Neural progenitor cell (in vitro differentiated cells): Measurements from ENCODE around the gene ROM1. TPM values are rescaled to one million over a fixed set of nuclear protein-coding genes. Genes with fewer than 3 reads are reported as not detected.

Experiments
- DNase-seq: peaks from one replicate; pipeline ENCODE4 v3.0.0-alpha.2; 2016; ENCODE audit warnings: low spot score
- H2AFZ ChIP-seq: fragments of 200-600 bp; sonication (generic); replicated peaks from 2 replicates; pipeline ENCODE4 v1.6.1; 2016; ENCODE audit warnings: antibody characterized with exemption
- H3F3A ChIP-seq: fragments of 200-600 bp; sonication (generic); 2 replicates; pipeline ENCODE4 v1.6.1; 2016; ENCODE audit warnings: antibody characterized with exemption, low read depth
- H3K27ac ChIP-seq: fragments of 200-600 bp; sonication (generic); 2 replicates; pipeline ENCODE4 v1.5.1; 2016; ENCODE audit warnings: mild to moderate bottlenecking
- H3K27me3 ChIP-seq: fragments of 200-600 bp; sonication (generic); 2 replicates; pipeline ENCODE4 v1.6.1; 2016; ENCODE audit warnings: mild to moderate bottlenecking, moderate library complexity
- H3K36me3 ChIP-seq: fragments of 200-600 bp; sonication (generic); 2 replicates; pipeline ENCODE4 v1.5.1; 2016
- H3K4me1 ChIP-seq: fragments of 200-600 bp; sonication (generic); 2 replicates; pipeline ENCODE4 v1.6.1; 2016; ENCODE audit warnings: mixed run types
- H3K4me2 ChIP-seq: fragments of 200-600 bp; sonication (generic); 2 replicates; pipeline ENCODE4 v1.6.1; 2016
- H3K4me3 ChIP-seq: fragments of 200-600 bp; sonication (generic); 2 replicates; pipeline ENCODE4 v1.5.1; 2016
- H3K79me2 ChIP-seq: fragments of 200-600 bp; sonication (generic); 2 replicates; pipeline ENCODE4 v1.6.1; 2016; ENCODE audit warnings: low read depth
- H3K9ac ChIP-seq: fragments of 200-600 bp; sonication (generic); 2 replicates; pipeline ENCODE4 v1.6.1; 2016
- H3K9me3 ChIP-seq: fragments of 200-600 bp; sonication (generic); 2 replicates; pipeline ENCODE4 v1.5.1; 2016; ENCODE audit warnings: low read depth
- H4K20me1 ChIP-seq: fragments of 200-600 bp; sonication (generic); 2 replicates; pipeline ENCODE4 v1.6.1; 2016; ENCODE audit warnings: low read depth
- H3K27ac Mint-ChIP-seq: 3 replicates; pipeline ENCODE4 v1.8.0; 2021; ENCODE audit warnings: mixed read lengths
- H3K27me3 Mint-ChIP-seq: 2 replicates; pipeline ENCODE4 v1.8.0; 2022; ENCODE audit warnings: low read depth, mild to moderate bottlenecking, inconsistent platforms, moderate library complexity, mixed read lengths; ENCODE audit not compliant: insufficient read depth
- H3K36me3 Mint-ChIP-seq: 3 replicates; pipeline ENCODE4 v1.8.0; 2021; ENCODE audit warnings: mixed read lengths
- H3K4me1 Mint-ChIP-seq: 3 replicates; pipeline ENCODE4 v1.8.0; 2021; ENCODE audit warnings: mixed read lengths
- H3K4me3 Mint-ChIP-seq: 3 replicates; pipeline ENCODE4 v1.8.0; 2021; ENCODE audit warnings: mild to moderate bottlenecking, moderate library complexity, mixed read lengths
- H3K9me3 Mint-ChIP-seq: 3 replicates; pipeline ENCODE4 v1.8.0; 2020; ENCODE audit warnings: mixed read lengths
- CTCF ChIP-seq: fragments of 200-600 bp; sonication (generic); IDR thresholded peaks from 2 replicates; pipeline ENCODE4 v1.5.1; 2017; ENCODE audit warnings: antibody characterized with exemption, mild to moderate bottlenecking
- EZH2 ChIP-seq: fragments of 200-600 bp; sonication (generic); IDR thresholded peaks from 2 replicates; pipeline ENCODE4 v1.6.1; 2017; ENCODE audit warnings: antibody characterized with exemption, mild to moderate bottlenecking, moderate library complexity
- EZH2phosphoT487 ChIP-seq: fragments of 200-600 bp; sonication (generic); IDR thresholded peaks from 2 replicates; pipeline ENCODE4 v1.6.1; 2017; ENCODE audit warnings: antibody characterized with exemption
- total RNA-seq: library from RNA; depleted of rRNA; stranded (reverse); fragments of >200 nt; gene quantifications from 2 replicates; pipeline ENCODE4 v1.2.3, GENCODE V29; 2015; ENCODE audit warnings: low replicate concordance

ROM1 gene
- total RNA-seq, 1 donor from 2014 or later, result not detected

DNA sequence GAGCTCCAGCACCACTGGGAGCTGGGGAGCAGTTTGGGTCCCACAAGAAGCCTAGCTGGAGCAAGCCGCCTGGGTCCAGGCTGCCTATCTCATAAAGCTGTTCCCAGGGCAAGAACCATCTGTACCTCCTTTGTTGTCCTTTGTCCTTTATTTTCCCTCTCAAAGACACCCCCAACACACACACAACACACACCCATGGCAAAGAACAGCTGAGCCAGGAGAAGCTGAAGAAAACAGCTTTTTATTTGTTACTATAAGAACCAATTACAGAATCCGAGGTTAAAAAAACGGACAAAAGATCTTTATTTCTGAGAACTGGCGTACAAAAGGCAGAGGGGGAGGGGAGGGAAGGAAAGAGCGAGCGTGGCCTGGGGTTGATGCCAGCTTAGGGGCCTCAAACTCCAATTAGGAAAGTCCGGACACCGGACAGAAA is 20.1 kb upstream of the ROM1 start:
- H3K4me3 ChIP-seq, result no peak overlapping the region
- peaks cover 18% of the 10 kb centered on the region for H3K79me2 ChIP-seq
- H3K27ac Mint-ChIP-seq, result no peak overlapping the region
- no peak overlapping the region for H3K9ac ChIP-seq
- H2AFZ ChIP-seq, result no peak overlapping the region
- H3K4me1 ChIP-seq, result peaks cover 6% of the 10 kb centered on the region
- H3K4me3 Mint-ChIP-seq, result peak overlapping the region; percentile 11
- peaks cover 2% of the 10 kb centered on the region for H3K27me3 Mint-ChIP-seq
- H3K27ac ChIP-seq, result no peak overlapping the region
- no peaks in the 10 kb centered on the region for H3K36me3 ChIP-seq
- peaks cover 8% of the 10 kb centered on the region for H4K20me1 ChIP-seq
- no peaks in the 10 kb centered on the region for H3K27me3 ChIP-seq
- H3K4me1 Mint-ChIP-seq, result peaks cover 24% of the 10 kb centered on the region
- peaks cover 23% of the 10 kb centered on the region for H3K36me3 Mint-ChIP-seq
- H3F3A ChIP-seq, result peaks cover 65% of the 10 kb centered on the region
- no peaks in the 10 kb centered on the region for H3K9me3 Mint-ChIP-seq
- no peak overlapping the region for H3K4me2 ChIP-seq
- DNase-seq, result no peak
- TF ChIP-seq EZH2 (no peak), EZH2phosphoT487 (no peak), CTCF (no peak)
- no peaks in the 10 kb centered on the region for H3K9me3 ChIP-seq

DNA sequence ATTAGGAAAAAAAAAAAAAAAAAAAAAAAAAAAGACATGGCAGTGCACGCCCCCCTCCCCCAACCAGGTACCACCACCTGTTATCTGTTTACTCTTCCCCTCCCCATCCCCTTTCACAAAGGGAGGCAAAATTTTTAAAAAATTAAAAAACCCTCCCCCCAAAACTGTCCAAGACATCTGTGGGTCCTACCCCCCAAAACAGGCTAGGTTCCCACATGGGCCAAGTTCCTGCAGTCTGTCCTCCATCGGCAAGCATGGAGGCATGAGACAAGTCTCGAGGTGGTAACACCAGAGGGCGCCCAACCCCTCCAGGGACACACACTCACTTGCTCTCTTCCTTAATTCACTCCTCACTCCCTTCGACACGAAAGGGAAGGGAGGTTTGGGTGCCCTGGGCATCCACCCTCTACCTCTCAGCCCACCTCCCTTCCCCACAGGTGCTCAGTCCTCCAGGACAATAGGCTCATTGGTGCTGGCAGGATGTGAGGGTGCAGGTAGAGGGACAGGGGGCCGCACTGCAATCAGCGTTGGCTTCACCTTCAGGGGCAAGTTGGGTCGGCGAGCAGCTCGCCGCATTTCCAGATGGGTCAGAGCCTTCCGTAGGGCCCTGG is 19.5 kb upstream of the ROM1 start:
- H3F3A ChIP-seq, result peaks cover 67% of the 10 kb centered on the region
- peak; percentile 71 for TF ChIP-seq CTCF
- no peak for TF ChIP-seq EZH2
- no peak for TF ChIP-seq EZH2phosphoT487
- H3K4me3 Mint-ChIP-seq, result peak overlapping the region; percentile 72
- peak; percentile 88 for DNase-seq
- peaks cover 26% of the 10 kb centered on the region for H3K4me1 Mint-ChIP-seq
- no peak overlapping the region for H3K9ac ChIP-seq
- no peak overlapping the region for H3K4me2 ChIP-seq
- H3K4me3 ChIP-seq, result no peak overlapping the region
- no peak overlapping the region for H3K27ac ChIP-seq
- H3K27me3 ChIP-seq, result no peaks in the 10 kb centered on the region
- peaks cover 27% of the 10 kb centered on the region for H3K36me3 Mint-ChIP-seq
- H3K4me1 ChIP-seq, result peaks cover 6% of the 10 kb centered on the region
- peaks cover 13% of the 10 kb centered on the region for H4K20me1 ChIP-seq
- H3K36me3 ChIP-seq, result no peaks in the 10 kb centered on the region
- peaks cover 2% of the 10 kb centered on the region for H3K27me3 Mint-ChIP-seq
- H2AFZ ChIP-seq, result no peak overlapping the region
- no peaks in the 10 kb centered on the region for H3K9me3 ChIP-seq
- peaks cover 23% of the 10 kb centered on the region for H3K79me2 ChIP-seq
- no peak overlapping the region for H3K27ac Mint-ChIP-seq
- no peaks in the 10 kb centered on the region for H3K9me3 Mint-ChIP-seq

GRCh38 chr11:62595124-62595523 is 17.9 kb upstream of the ROM1 start:
- TF ChIP-seq CTCF (no peak), EZH2 (no peak), EZH2phosphoT487 (no peak)
- H3K27ac Mint-ChIP-seq, result no peak overlapping the region
- H3K9me3 Mint-ChIP-seq, result no peaks in the 10 kb centered on the region

More at GRCh38 chr11:62595124-62595523, 17.9 kb upstream of the ROM1 start:
- no peak overlapping the region for H3K4me3 ChIP-seq
- no peaks in the 10 kb centered on the region for H3K27me3 ChIP-seq
- peaks cover 15% of the 10 kb centered on the region for H3K4me1 ChIP-seq
- peaks cover 29% of the 10 kb centered on the region for H4K20me1 ChIP-seq
- H3F3A ChIP-seq, result peaks cover 67% of the 10 kb centered on the region
- no peaks in the 10 kb centered on the region for H3K36me3 ChIP-seq
- no peak overlapping the region for H3K4me2 ChIP-seq
- no peaks in the 10 kb centered on the region for H3K9me3 ChIP-seq
- Mint-ChIP-seq H3K4me1 (peaks cover 36% of the 10 kb centered on the region), H3K4me3 (peak overlapping the region; percentile 21), H3K36me3 (peaks cover 33% of the 10 kb centered on the region), H3K27me3 (peaks cover 2% of the 10 kb centered on the region)
- H3K79me2 ChIP-seq, result peaks cover 33% of the 10 kb centered on the region
- H3K27ac ChIP-seq, result no peak overlapping the region
- H3K9ac ChIP-seq, result no peak overlapping the region
- DNase-seq, result no peak
- H2AFZ ChIP-seq, result no peak overlapping the region
